ENCODE results near the gene PROB1. TPM values are rescaled to one million over a fixed set of nuclear protein-coding genes. Genes with fewer than 3 reads are reported as not detected.

Gene PROB1
- total and polyA plus RNA-seq, 9 of the 15 experiments (the other 6 are each of a cell fraction or from before 2014, with no cell fraction given), result 0.01 to 1.8 (median 0.47) TPM

- TF ChIP-seq, protein P1, sequence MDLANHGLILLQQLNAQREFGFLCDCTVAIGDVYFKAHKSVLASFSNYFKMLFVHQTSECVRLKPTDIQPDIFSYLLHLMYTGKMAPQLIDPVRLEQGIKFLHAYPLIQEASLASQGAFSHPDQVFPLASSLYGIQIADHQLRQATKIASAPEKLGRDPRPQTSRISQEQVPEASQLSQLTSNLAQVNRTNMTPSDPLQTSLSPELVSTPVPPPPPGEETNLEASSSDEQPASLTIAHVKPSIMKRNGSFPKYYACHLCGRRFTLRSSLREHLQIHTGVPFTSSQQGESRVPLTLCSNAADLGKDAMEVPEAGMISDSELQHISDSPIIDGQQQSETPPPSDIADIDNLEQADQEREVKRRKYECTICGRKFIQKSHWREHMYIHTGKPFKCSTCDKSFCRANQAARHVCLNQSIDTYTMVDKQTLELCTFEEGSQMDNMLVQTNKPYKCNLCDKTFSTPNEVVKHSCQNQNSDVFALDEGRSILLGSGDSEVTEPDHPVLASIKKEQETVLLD (IDR thresholded peaks at IDR 0.05), result peak; percentile 96
- TF ChIP-seq ZFX (CRISPR knock-in tag; IDR thresholded peaks at IDR 0.05) (peak; percentile 94), CREB3L1 (IDR thresholded peaks at IDR 0.05; ENCODE audit: borderline replicate concordance, low read depth) (peak; percentile 62; the same call in 1 of the 2 replicates), COPS2 (conservative IDR thresholded peaks at IDR 0.05) (no peak), CUX1 (CRISPR knock-in tag; IDR thresholded peaks at IDR 0.05) (no peak), BHLHE40 (IDR thresholded peaks at IDR 0.05; ENCODE audit: low read length) (peak; percentile 97; the same call in 1 of the 2 replicates), GABPB2 (CRISPR knock-in tag; conservative IDR thresholded peaks at IDR 0.05) (no peak), ZNF253 (CRISPR knock-in tag; conservative IDR thresholded peaks at IDR 0.05) (no peak), STAT5B (CRISPR knock-in tag; IDR thresholded peaks at IDR 0.05) (no peak), TARDBP (IDR thresholded peaks at IDR 0.05) (peak; percentile 84), THAP12 (CRISPR knock-in tag; IDR thresholded peaks at IDR 0.05) (peak; percentile 86), ZBTB49 (CRISPR knock-in tag; IDR thresholded peaks at IDR 0.05; ENCODE audit: borderline replicate concordance) (no peak)
- TF ChIP-seq, protein P2, sequence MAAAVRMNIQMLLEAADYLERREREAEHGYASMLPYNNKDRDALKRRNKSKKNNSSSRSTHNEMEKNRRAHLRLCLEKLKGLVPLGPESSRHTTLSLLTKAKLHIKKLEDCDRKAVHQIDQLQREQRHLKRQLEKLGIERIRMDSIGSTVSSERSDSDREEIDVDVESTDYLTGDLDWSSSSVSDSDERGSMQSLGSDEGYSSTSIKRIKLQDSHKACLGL (CRISPR knock-in tag; IDR thresholded peaks at IDR 0.05; ENCODE audit: borderline replicate concordance, poor library complexity, severe bottlenecking), result peak; percentile 37
These were observed 53.0 kb downstream of the PROB1 start, which contains the start of gene PAIP2 (continued) for GRCh38 chr5:139341689-139342422.
